Measurements from ENCODE around the gene VWC2L. TPM values are rescaled to one million over a fixed set of nuclear protein-coding genes. Genes with fewer than 3 reads are reported as not detected.

VWC2L gene
- total RNA-seq, 2 donors from 2014 or later = not detected

DNA sequence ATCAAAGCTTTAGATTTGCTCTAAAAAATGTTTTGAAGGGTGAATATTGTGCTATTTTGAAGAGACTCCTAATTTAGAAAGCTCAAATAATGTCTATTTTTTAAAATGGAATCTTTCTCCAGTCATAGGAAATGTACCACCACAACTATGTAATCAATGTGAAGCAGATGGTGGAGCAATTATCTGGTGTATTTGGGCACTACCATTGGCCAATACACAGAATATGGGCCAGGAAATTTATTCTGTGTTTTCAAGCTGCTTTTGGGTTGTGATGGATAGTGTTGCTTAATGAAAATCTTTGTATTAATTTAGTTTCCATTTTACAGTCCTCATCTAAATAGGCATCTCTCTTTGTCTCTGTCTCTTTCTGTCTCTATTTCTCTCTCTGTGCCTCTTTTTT is 17.1 kb upstream of the VWC2L start:
- H3K4me1 Mint-ChIP-seq = no peaks in the 10 kb centered on the region
- H3K9me3 Mint-ChIP-seq = no peaks in the 10 kb centered on the region
- Histone ChIP-seq H3K27ac (ENCODE audit: low read depth, low read length) (no peak overlapping the region), H3K9me3 (ENCODE audit: control insufficient read depth, low read length) (no peaks in the 10 kb centered on the region), H3K27me3 (ENCODE audit: control insufficient read depth, insufficient read depth, low read length, poor library complexity, severe bottlenecking) (no peaks in the 10 kb centered on the region), H3K4me3 (ENCODE audit: low read length) (no peak overlapping the region), H3K9ac (ENCODE audit: extremely low read depth, low read length, poor library complexity, severe bottlenecking) (no peak overlapping the region), H3K36me3 (ENCODE audit: control insufficient read depth, insufficient read depth, low read length) (no peaks in the 10 kb centered on the region), H3K4me1 (ENCODE audit: control insufficient read depth, insufficient read depth, low read length) (no peaks in the 10 kb centered on the region)
- no peak overlapping the region for H3K4me3 Mint-ChIP-seq
- DNase-seq = no peak
- no peak overlapping the region for H3K27ac Mint-ChIP-seq
- H3K36me3 Mint-ChIP-seq (ENCODE audit: low read depth) = no peaks in the 10 kb centered on the region
- TF ChIP-seq CTCF (conservative IDR thresholded peaks at IDR 0.05) = no peak
- no peaks in the 10 kb centered on the region for H3K27me3 Mint-ChIP-seq (ENCODE audit: insufficient read depth)

DNA sequence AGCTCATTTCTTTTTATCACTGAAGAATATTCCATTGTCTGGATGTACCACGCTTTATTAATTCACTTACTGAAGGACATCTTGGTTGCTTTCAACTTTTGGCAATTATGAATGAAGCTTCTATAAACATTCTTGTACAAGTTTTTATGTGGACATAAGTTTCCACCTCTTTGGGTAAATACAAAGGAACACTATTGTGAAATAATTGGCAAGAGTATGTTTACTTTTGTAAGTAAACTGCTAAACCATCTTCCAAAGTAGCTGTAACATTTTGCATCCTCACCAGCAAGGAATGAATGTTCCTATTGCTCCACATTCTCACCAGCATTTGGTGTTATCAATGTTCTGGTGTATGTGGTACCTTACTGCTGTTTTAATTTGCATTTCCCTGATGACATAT is 15.8 kb upstream of the VWC2L start:
- Mint-ChIP-seq H3K27me3 (ENCODE audit: insufficient read depth) (no peaks in the 10 kb centered on the region), H3K27ac (no peak overlapping the region), H3K36me3 (ENCODE audit: low read depth) (no peaks in the 10 kb centered on the region), H3K9me3 (no peaks in the 10 kb centered on the region), H3K4me1 (no peaks in the 10 kb centered on the region), H3K4me3 (no peak overlapping the region)
- no peak overlapping the region for H3K27ac ChIP-seq (ENCODE audit: low read depth, low read length)
- H3K36me3 ChIP-seq (ENCODE audit: control insufficient read depth, insufficient read depth, low read length) = no peaks in the 10 kb centered on the region
- H3K9me3 ChIP-seq (ENCODE audit: control insufficient read depth, low read length) = no peaks in the 10 kb centered on the region
- H3K4me3 ChIP-seq (ENCODE audit: low read length) = no peak overlapping the region
- no peaks in the 10 kb centered on the region for H3K4me1 ChIP-seq (ENCODE audit: control insufficient read depth, insufficient read depth, low read length)
- no peak overlapping the region for H3K9ac ChIP-seq (ENCODE audit: extremely low read depth, low read length, poor library complexity, severe bottlenecking)
- no peak for DNase-seq
- no peaks in the 10 kb centered on the region for H3K27me3 ChIP-seq (ENCODE audit: control insufficient read depth, insufficient read depth, low read length, poor library complexity, severe bottlenecking)
- WGBS, 2 experiments (ENCODE audit: insufficient coverage in 1 of 2, insufficient read length in 1 of 2) = 100% methylated on average over 1 of the region's 1 CpG
- TF ChIP-seq CTCF (conservative IDR thresholded peaks at IDR 0.05) = no peak

GRCh38 chr2:214401580-214401979 is 9.3 kb upstream of the VWC2L start:
- no peak overlapping the region for H3K4me3 Mint-ChIP-seq
- H3K27me3 Mint-ChIP-seq (ENCODE audit: insufficient read depth) = no peaks in the 10 kb centered on the region
- no peaks in the 10 kb centered on the region for H3K36me3 Mint-ChIP-seq (ENCODE audit: low read depth)
- Histone ChIP-seq H3K27me3 (ENCODE audit: control insufficient read depth, insufficient read depth, low read length, poor library complexity, severe bottlenecking) (no peaks in the 10 kb centered on the region), H3K9ac (ENCODE audit: extremely low read depth, low read length, poor library complexity, severe bottlenecking) (no peak overlapping the region), H3K4me3 (ENCODE audit: low read length) (no peak overlapping the region), H3K9me3 (ENCODE audit: control insufficient read depth, low read length) (no peaks in the 10 kb centered on the region), H3K36me3 (ENCODE audit: control insufficient read depth, insufficient read depth, low read length) (no peaks in the 10 kb centered on the region), H3K27ac (ENCODE audit: low read depth, low read length) (no peak overlapping the region), H3K4me1 (ENCODE audit: control insufficient read depth, insufficient read depth, low read length) (no peaks in the 10 kb centered on the region)
- DNase-seq = no peak
- no peak overlapping the region for H3K27ac Mint-ChIP-seq
- WGBS, 2 experiments (ENCODE audit: insufficient coverage in 1 of 2, insufficient read length in 1 of 2) = 100% methylated on average over 1 of the region's 2 CpGs; no CpG with 5 or more reads in 1 of the 2 experiments
- TF ChIP-seq CTCF (conservative IDR thresholded peaks at IDR 0.05) = no peak
- H3K4me1 Mint-ChIP-seq = no peaks in the 10 kb centered on the region
- no peaks in the 10 kb centered on the region for H3K9me3 Mint-ChIP-seq

All from endodermal cell (in vitro differentiated cells).